ENCODE results near the gene KAT6B. TPM values are rescaled to one million over a fixed set of nuclear protein-coding genes. Genes with fewer than 3 reads are reported as not detected.

KAT6B gene
- total RNA-seq, 4 donors from 2014 or later, result 34.2 to 84.2 (median 47.3) TPM

GRCh38 chr10:74801447-74801846 lies 25.0 kb upstream of the KAT6B start:
- 98% methylated on average over 2 of the region's 2 CpGs for WGBS
- no peaks in the 10 kb centered on the region for H3K4me1 ChIP-seq
- no peak overlapping the region for H3K27ac ChIP-seq
- no peak overlapping the region for H3K4me3 ChIP-seq
- TF ChIP-seq EP300 (IDR thresholded peaks at IDR 0.05), result no peak
- TF ChIP-seq POLR2A (IDR thresholded peaks at IDR 0.05), result no peak
- TF ChIP-seq POLR2AphosphoS5 (IDR thresholded peaks at IDR 0.05), result no peak
- TF ChIP-seq, protein P1, sequence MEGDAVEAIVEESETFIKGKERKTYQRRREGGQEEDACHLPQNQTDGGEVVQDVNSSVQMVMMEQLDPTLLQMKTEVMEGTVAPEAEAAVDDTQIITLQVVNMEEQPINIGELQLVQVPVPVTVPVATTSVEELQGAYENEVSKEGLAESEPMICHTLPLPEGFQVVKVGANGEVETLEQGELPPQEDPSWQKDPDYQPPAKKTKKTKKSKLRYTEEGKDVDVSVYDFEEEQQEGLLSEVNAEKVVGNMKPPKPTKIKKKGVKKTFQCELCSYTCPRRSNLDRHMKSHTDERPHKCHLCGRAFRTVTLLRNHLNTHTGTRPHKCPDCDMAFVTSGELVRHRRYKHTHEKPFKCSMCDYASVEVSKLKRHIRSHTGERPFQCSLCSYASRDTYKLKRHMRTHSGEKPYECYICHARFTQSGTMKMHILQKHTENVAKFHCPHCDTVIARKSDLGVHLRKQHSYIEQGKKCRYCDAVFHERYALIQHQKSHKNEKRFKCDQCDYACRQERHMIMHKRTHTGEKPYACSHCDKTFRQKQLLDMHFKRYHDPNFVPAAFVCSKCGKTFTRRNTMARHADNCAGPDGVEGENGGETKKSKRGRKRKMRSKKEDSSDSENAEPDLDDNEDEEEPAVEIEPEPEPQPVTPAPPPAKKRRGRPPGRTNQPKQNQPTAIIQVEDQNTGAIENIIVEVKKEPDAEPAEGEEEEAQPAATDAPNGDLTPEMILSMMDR (IDR thresholded peaks at IDR 0.05), result no peak
- H3K9me3 ChIP-seq, result no peaks in the 10 kb centered on the region
- H3K36me3 ChIP-seq, result no peaks in the 10 kb centered on the region
- H3K27me3 ChIP-seq, result no peaks in the 10 kb centered on the region
- DNase-seq (ENCODE audit: low spot score in 2 of 2), result no peak

DNA sequence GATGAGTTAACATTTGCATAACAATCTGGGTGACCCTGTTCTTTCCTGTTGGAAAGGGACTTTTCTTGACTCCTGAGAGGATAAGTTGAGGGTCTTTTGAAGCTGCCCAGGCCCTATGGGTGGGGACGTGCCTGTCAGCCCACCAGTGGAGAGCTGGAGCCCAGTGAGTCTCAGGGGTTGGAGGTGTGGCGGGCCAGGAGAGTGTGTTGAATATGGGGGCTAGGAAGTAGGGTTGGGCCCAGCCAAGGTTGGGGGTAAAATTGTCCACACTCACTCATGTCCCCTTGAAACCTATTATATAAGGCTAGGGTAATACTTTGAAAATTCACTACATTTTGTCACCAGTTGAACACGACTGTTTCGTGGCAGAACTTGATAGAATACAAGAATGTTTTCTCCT lies 17.9 kb upstream of the KAT6B start:
- H3K27ac ChIP-seq, result no peak overlapping the region
- peak in 1 of 2 donors; percentile 54 for DNase-seq (ENCODE audit: low spot score in 2 of 2)
- no peaks in the 10 kb centered on the region for H3K4me1 ChIP-seq
- H3K9me3 ChIP-seq, result no peaks in the 10 kb centered on the region
- no peaks in the 10 kb centered on the region for H3K36me3 ChIP-seq
- no peak for TF ChIP-seq POLR2A (IDR thresholded peaks at IDR 0.05)
- no peak for TF ChIP-seq POLR2AphosphoS5 (IDR thresholded peaks at IDR 0.05)
- TF ChIP-seq, protein P1 (IDR thresholded peaks at IDR 0.05), result no peak
- TF ChIP-seq EP300 (IDR thresholded peaks at IDR 0.05), result no peak
- no peaks in the 10 kb centered on the region for H3K27me3 ChIP-seq
- H3K4me3 ChIP-seq, result no peak overlapping the region
- WGBS, result 98% methylated on average over 4 of the region's 4 CpGs

- DNase-seq (ENCODE audit: low spot score in 2 of 2), result peak in 1 of 2 donors; percentile 7
- Histone ChIP-seq H3K9me3 (no peaks in the 10 kb centered on the region), H3K27ac (no peak overlapping the region), H3K4me3 (no peak overlapping the region), H3K36me3 (no peaks in the 10 kb centered on the region), H3K27me3 (no peaks in the 10 kb centered on the region), H3K4me1 (no peaks in the 10 kb centered on the region)
- 93% methylated on average over 2 of the region's 2 CpGs for WGBS
- no peak for TF ChIP-seq POLR2AphosphoS5 (IDR thresholded peaks at IDR 0.05)
- TF ChIP-seq POLR2A (IDR thresholded peaks at IDR 0.05), result no peak
- TF ChIP-seq, protein P1 (IDR thresholded peaks at IDR 0.05), result no peak
- no peak for TF ChIP-seq EP300 (IDR thresholded peaks at IDR 0.05)
Observed at GRCh38 chr10:74810087-74810486, 16.3 kb upstream of the KAT6B start.

- no peak overlapping the region for H3K4me3 ChIP-seq
- H3K27ac ChIP-seq, result no peak overlapping the region
- no peaks in the 10 kb centered on the region for H3K27me3 ChIP-seq
- no peak for DNase-seq (ENCODE audit: low spot score in 2 of 2)
- H3K9me3 ChIP-seq, result peaks cover 9% of the 10 kb centered on the region
- H3K36me3 ChIP-seq, result no peaks in the 10 kb centered on the region
- TF ChIP-seq, protein P1 (IDR thresholded peaks at IDR 0.05), result no peak
- TF ChIP-seq POLR2A (IDR thresholded peaks at IDR 0.05) (no peak), EP300 (IDR thresholded peaks at IDR 0.05) (no peak)
- 53% methylated on average over 43 of the region's 53 CpGs for WGBS
- H3K4me1 ChIP-seq, result no peaks in the 10 kb centered on the region
Observed at GRCh38 chr10:74813381-74814259, 12.8 kb upstream of the KAT6B start.

- no peaks in the 10 kb centered on the region for H3K4me1 ChIP-seq
- H3K36me3 ChIP-seq, result no peaks in the 10 kb centered on the region
- DNase-seq (ENCODE audit: low spot score in 2 of 2), result no peak
- TF ChIP-seq EP300 (IDR thresholded peaks at IDR 0.05), result no peak
- TF ChIP-seq, protein P1 (IDR thresholded peaks at IDR 0.05), result no peak
- TF ChIP-seq POLR2A (IDR thresholded peaks at IDR 0.05), result no peak
- no peak for TF ChIP-seq POLR2AphosphoS5 (IDR thresholded peaks at IDR 0.05)
- H3K27me3 ChIP-seq, result no peaks in the 10 kb centered on the region
- peaks cover 9% of the 10 kb centered on the region for H3K9me3 ChIP-seq
- no peak overlapping the region for H3K27ac ChIP-seq
- H3K4me3 ChIP-seq, result no peak overlapping the region
Observed at GRCh38 chr10:74814797-74815196, 11.6 kb upstream of the KAT6B start.
